ENCODE measurements around the gene LNPEP.

Gene LNPEP

DNA sequence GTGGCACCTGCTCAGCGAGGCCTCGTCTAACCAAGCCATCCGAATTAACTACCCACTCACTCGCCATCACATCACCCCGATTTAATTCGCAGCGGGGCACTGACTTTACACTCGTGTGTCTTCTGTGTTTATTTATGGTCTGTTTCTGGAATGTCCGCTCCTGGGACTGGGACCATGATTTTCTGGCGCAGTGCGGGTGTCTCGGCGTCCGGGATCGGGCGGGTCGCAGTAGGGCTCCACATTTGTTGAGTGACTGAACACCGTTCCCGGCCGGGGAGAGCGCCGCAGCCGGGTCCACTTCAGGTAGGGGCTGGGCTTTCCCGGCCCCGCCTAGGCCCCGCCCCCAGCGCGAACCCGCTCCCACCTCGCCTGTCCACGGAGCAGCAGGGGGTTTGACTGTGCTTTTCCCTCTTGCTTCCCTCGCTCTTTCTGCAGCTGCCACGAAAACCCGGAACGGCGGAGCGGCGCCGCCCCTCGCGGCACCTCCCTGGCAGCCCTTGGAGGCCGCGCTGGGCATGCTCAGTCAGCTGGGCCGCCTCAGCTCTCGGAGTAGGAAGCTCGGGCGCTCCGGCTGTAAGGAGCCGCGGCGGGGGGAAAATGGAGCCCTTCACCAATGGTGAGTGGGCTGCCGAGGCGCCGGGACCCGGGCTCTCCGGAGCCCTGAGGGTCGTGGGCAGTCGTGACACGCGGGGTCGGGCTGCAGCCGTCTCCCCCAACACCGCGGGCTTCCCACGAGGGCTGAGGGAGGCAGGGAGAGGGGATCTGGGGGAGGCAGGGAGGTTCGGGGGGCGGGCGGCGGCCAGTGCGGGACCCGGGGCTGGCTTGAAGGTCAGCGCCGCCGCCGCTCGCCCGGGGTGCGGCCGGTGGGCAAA is at the start of gene LNPEP:
TSS of gene LNPEP (plus strand) at position 522 of the 872 bp plus-strand sequence. CDS start at position 598, 76 bp downstream.
- TF ChIP-seq, protein P1, sequence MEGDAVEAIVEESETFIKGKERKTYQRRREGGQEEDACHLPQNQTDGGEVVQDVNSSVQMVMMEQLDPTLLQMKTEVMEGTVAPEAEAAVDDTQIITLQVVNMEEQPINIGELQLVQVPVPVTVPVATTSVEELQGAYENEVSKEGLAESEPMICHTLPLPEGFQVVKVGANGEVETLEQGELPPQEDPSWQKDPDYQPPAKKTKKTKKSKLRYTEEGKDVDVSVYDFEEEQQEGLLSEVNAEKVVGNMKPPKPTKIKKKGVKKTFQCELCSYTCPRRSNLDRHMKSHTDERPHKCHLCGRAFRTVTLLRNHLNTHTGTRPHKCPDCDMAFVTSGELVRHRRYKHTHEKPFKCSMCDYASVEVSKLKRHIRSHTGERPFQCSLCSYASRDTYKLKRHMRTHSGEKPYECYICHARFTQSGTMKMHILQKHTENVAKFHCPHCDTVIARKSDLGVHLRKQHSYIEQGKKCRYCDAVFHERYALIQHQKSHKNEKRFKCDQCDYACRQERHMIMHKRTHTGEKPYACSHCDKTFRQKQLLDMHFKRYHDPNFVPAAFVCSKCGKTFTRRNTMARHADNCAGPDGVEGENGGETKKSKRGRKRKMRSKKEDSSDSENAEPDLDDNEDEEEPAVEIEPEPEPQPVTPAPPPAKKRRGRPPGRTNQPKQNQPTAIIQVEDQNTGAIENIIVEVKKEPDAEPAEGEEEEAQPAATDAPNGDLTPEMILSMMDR (IDR thresholded peaks at IDR 0.05; ENCODE audit: control insufficient read depth, extremely low read depth, insufficient read depth) = no peak
- DNase-seq (ENCODE audit: low read depth) = peak; percentile 96
- H3K4me3 ChIP-seq (ENCODE audit: low read depth, low read length) = peak within 1 kb of the TSS; percentile 80

DNA sequence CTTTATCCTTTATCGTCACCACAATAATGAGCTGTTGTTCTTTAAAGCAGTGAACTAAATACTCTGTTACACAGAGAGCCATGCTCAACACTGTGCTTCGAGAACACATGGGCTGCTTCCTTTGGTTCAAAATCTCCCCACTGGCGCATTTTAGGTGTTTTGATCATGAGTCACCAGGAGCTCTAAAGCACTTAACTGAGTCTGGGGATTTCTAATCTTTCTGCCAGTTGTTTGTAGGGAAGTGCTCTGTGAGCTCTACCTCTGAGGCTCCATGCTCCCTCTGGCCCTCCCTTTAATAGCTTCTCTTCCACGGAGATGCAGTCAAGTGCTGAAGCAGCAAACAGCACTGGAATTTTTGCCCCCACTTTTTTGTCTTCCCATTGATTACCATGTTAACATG is 42.5 kb upstream of the LNPEP start:
- no peak overlapping the region for H3K4me3 ChIP-seq (ENCODE audit: low read depth, low read length)

DNA sequence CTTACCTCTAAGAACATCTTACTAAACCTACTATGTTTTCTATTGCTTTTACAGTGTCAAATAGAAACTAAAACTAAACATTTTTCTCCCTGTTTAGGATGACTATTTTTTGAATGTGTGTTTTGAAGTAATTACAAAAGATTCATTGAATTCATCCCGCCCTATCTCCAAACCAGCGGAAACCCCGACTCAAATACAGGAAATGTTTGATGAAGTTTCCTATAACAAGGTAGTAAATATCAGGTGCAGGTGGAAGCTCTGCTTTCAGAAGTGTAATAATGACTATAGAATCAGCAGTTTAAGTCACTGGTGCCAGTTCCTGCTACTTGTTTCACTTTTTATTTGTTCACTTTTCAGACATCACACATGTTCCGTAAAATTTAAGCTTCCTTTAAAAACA is 39.6 kb upstream of the LNPEP start:
- H3K4me3 ChIP-seq (ENCODE audit: low read depth, low read length) = no peak overlapping the region
- TF ChIP-seq, protein P1 (IDR thresholded peaks at IDR 0.05; ENCODE audit: control insufficient read depth, extremely low read depth, insufficient read depth) = no peak
- no peak for DNase-seq (ENCODE audit: low read depth)

More for the DNA sequence above, 42.5 kb upstream of the LNPEP start:
- no peak for DNase-seq (ENCODE audit: low read depth)
- TF ChIP-seq, protein P1 (IDR thresholded peaks at IDR 0.05; ENCODE audit: control insufficient read depth, extremely low read depth, insufficient read depth) = no peak

DNA sequence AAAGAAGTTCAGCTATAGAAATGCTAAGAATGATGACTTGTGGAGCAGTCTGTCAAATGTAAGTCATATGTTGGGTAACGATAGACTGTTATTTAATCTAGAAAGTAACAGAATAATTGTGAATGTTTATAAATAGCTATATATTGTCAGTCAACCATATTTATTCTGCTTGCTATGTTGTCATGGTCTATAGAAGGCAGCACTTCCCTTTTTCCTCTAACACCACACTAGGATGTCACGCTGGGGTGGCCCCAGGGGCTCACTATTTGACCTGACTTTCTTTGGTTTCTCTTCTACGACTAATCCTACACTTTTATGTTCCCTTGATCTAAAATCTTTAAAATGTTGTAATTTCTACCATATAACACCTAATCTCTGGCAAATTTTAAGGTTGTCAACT is 39.1 kb upstream of the LNPEP start:
- DNase-seq (ENCODE audit: low read depth) = no peak
- H3K4me3 ChIP-seq (ENCODE audit: low read depth, low read length) = no peak overlapping the region
- TF ChIP-seq, protein P1 (IDR thresholded peaks at IDR 0.05; ENCODE audit: control insufficient read depth, extremely low read depth, insufficient read depth) = no peak

DNA sequence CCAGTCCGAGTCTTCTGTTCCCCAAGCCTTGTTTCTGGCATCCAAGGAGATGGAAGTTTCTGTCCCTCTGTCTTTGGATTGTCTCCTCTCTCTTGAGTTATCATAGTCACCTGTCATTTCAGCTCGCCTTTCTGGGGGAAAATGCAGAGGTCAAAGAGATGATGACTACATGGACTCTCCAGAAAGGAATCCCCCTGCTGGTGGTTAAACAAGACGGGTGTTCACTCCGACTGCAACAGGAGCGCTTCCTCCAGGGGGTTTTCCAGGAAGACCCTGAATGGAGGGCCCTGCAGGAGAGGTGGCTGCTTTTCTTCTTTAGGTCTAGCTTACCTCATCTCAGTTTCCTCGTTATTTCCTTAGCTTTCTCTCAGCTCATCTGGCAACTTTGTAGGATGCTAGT is 34.5 kb upstream of the LNPEP start:
- TF ChIP-seq, protein P1 (IDR thresholded peaks at IDR 0.05; ENCODE audit: control insufficient read depth, extremely low read depth, insufficient read depth) = no peak
- H3K4me3 ChIP-seq (ENCODE audit: low read depth, low read length) = no peak overlapping the region
- no peak for DNase-seq (ENCODE audit: low read depth)

DNA sequence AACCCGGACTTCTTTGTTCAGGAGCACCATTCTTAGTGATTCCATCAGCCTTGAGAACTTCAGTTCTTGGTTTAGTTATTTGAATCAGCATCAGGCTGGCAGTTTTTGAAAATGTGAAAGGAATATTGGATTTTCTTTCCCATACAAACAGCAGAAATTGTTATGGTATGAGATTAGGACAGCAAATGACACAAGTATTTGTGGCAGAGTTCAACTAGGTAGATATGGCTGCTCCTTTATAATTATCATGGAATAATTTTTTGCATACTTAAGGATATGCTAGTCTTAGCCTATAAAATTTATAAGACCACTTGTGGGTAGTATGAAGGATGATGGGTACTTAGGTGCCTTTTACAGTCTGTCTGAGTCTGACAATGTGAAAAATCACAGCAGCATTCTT is 34.0 kb upstream of the LNPEP start:
- TF ChIP-seq, protein P1 (IDR thresholded peaks at IDR 0.05; ENCODE audit: control insufficient read depth, extremely low read depth, insufficient read depth) = no peak
- no peak for DNase-seq (ENCODE audit: low read depth)
- H3K4me3 ChIP-seq (ENCODE audit: low read depth, low read length) = no peak overlapping the region

Data from LNCaP clone FGC (cell line).